Measurements from ENCODE around the gene MACO1. TPM values are rescaled to one million over a fixed set of nuclear protein-coding genes. Genes with fewer than 3 reads are reported as not detected.

Gene MACO1
- total and polyA plus RNA-seq, 2 experiments from 2014 or later: 12.4 to 16.8 TPM

- H3K79me2 ChIP-seq (ENCODE audit: insufficient read depth): no peaks in the 10 kb centered on the region
- no peaks in the 10 kb centered on the region for H3F3A ChIP-seq (ENCODE audit: insufficient read depth)
- no peaks in the 10 kb centered on the region for H3K36me3 ChIP-seq (ENCODE audit: low read depth)
- no peaks in the 10 kb centered on the region for H3K4me1 ChIP-seq (ENCODE audit: insufficient read depth)
- WGBS, 2 experiments (ENCODE audit: low coverage in 1 of 2, low lambda C conversion rate in 2 of 2, missing lambda C conversion rate in 2 of 2): 80 to 87% methylated on average over 4 of the region's 4 CpGs
- in situ Hi-C loops (cut with MboI): loop anchor here (10.0 kb wide), 1 partner anchor 109 kb away; no protein-coding TSS in a partner anchor
- no peaks in the 10 kb centered on the region for H3K9me2 ChIP-seq (ENCODE audit: insufficient read depth)
- H4K20me1 ChIP-seq (ENCODE audit: insufficient read depth): no peaks in the 10 kb centered on the region
- H3K9me3 ChIP-seq (ENCODE audit: low read depth): no peaks in the 10 kb centered on the region
- H3K4me2 ChIP-seq (ENCODE audit: unreplicated experiment): no peak overlapping the region
- H3K27ac ChIP-seq: no peak overlapping the region
- H3K27me3 ChIP-seq (replicated peaks; ENCODE audit: insufficient read depth): no peaks in the 10 kb centered on the region
- H3K4me3 ChIP-seq: no peak overlapping the region
- no peak overlapping the region for H3K9ac ChIP-seq
- H2AFZ ChIP-seq: no peak overlapping the region
- TF ChIP-seq EZH2 (IDR thresholded peaks at IDR 0.05; ENCODE audit: insufficient read depth, poor library complexity, severe bottlenecking) (no peak), EZH2phosphoT487 (IDR thresholded peaks at IDR 0.05; ENCODE audit: insufficient read depth, low read depth) (no peak)
- no peak for DNase-seq
Measured at GRCh38 chr1:25513666-25514065, 83.0 kb downstream of the MACO1 start.

GRCh38 chr1:25515033-25515432, 84.3 kb downstream of the MACO1 start:
- TF ChIP-seq EZH2phosphoT487 (IDR thresholded peaks at IDR 0.05; ENCODE audit: insufficient read depth, low read depth) (no peak), EZH2 (IDR thresholded peaks at IDR 0.05; ENCODE audit: insufficient read depth, poor library complexity, severe bottlenecking) (no peak)
- H3K27me3 ChIP-seq (replicated peaks; ENCODE audit: insufficient read depth): no peaks in the 10 kb centered on the region
- H3K4me2 ChIP-seq (ENCODE audit: unreplicated experiment): no peak overlapping the region
- no peak overlapping the region for H3K27ac ChIP-seq
- H3K36me3 ChIP-seq (ENCODE audit: low read depth): no peaks in the 10 kb centered on the region
- H2AFZ ChIP-seq: no peak overlapping the region
- H3K4me3 ChIP-seq: no peak overlapping the region
- DNase-seq: no peak
- no peaks in the 10 kb centered on the region for H3K9me3 ChIP-seq (ENCODE audit: low read depth)
- no peaks in the 10 kb centered on the region for H3K9me2 ChIP-seq (ENCODE audit: insufficient read depth)
- H4K20me1 ChIP-seq (ENCODE audit: insufficient read depth): no peaks in the 10 kb centered on the region
- H3K79me2 ChIP-seq (ENCODE audit: insufficient read depth): no peaks in the 10 kb centered on the region
- WGBS, 2 experiments (ENCODE audit: low coverage in 1 of 2, low lambda C conversion rate in 2 of 2, missing lambda C conversion rate in 2 of 2): 78 to 80% methylated on average over 6 of the region's 6 CpGs
- in situ Hi-C loops (cut with MboI): loop anchor here (10.0 kb wide), 1 partner anchor 110 kb away; no protein-coding TSS in a partner anchor
- peaks cover 3% of the 10 kb centered on the region; the same call in 1 of the 2 replicates for H3F3A ChIP-seq (ENCODE audit: insufficient read depth)
- H3K4me1 ChIP-seq (ENCODE audit: insufficient read depth): no peaks in the 10 kb centered on the region
- no peak overlapping the region for H3K9ac ChIP-seq

- Histone ChIP-seq H2AFZ (no peak overlapping the region), H3K79me2 (ENCODE audit: insufficient read depth) (no peaks in the 10 kb centered on the region), H3K4me1 (ENCODE audit: insufficient read depth) (no peaks in the 10 kb centered on the region), H3K36me3 (ENCODE audit: low read depth) (no peaks in the 10 kb centered on the region), H3K27me3 (replicated peaks; ENCODE audit: insufficient read depth) (no peaks in the 10 kb centered on the region), H3K9ac (no peak overlapping the region), H3F3A (ENCODE audit: insufficient read depth) (peaks cover 6% of the 10 kb centered on the region; the same call in 1 of the 2 replicates), H4K20me1 (ENCODE audit: insufficient read depth) (no peaks in the 10 kb centered on the region), H3K4me2 (ENCODE audit: unreplicated experiment) (no peak overlapping the region), H3K9me2 (ENCODE audit: insufficient read depth) (no peaks in the 10 kb centered on the region), H3K4me3 (no peak overlapping the region), H3K9me3 (ENCODE audit: low read depth) (no peaks in the 10 kb centered on the region), H3K27ac (no peak overlapping the region)
- no peak for TF ChIP-seq EZH2phosphoT487 (IDR thresholded peaks at IDR 0.05; ENCODE audit: insufficient read depth, low read depth)
- no peak for TF ChIP-seq EZH2 (IDR thresholded peaks at IDR 0.05; ENCODE audit: insufficient read depth, poor library complexity, severe bottlenecking)
- WGBS, 2 experiments (ENCODE audit: low coverage in 1 of 2, low lambda C conversion rate in 2 of 2, missing lambda C conversion rate in 2 of 2): 40 to 47% methylated on average over 3 of the region's 3 CpGs
- no peak for DNase-seq
- in situ Hi-C loops (cut with MboI): loop anchor here (10.0 kb wide), 1 partner anchor 112 kb away; no protein-coding TSS in a partner anchor
Measured at GRCh38 chr1:25516686-25517085, 86.0 kb downstream of the MACO1 start.

- H2AFZ ChIP-seq: no peak overlapping the region
- no peaks in the 10 kb centered on the region for H3K4me1 ChIP-seq (ENCODE audit: insufficient read depth)
- in situ Hi-C loops (cut with MboI): loop anchor here (10.0 kb wide), 1 partner anchor 113 kb away; no protein-coding TSS in a partner anchor
- peaks cover 6% of the 10 kb centered on the region; the same call in 1 of the 2 replicates for H3F3A ChIP-seq (ENCODE audit: insufficient read depth)
- H3K9me3 ChIP-seq (ENCODE audit: low read depth): no peaks in the 10 kb centered on the region
- H3K27ac ChIP-seq: no peak overlapping the region
- TF ChIP-seq EZH2 (IDR thresholded peaks at IDR 0.05; ENCODE audit: insufficient read depth, poor library complexity, severe bottlenecking): no peak
- no peak for TF ChIP-seq EZH2phosphoT487 (IDR thresholded peaks at IDR 0.05; ENCODE audit: insufficient read depth, low read depth)
- H3K79me2 ChIP-seq (ENCODE audit: insufficient read depth): no peaks in the 10 kb centered on the region
- no peak overlapping the region for H3K4me3 ChIP-seq
- no peaks in the 10 kb centered on the region for H4K20me1 ChIP-seq (ENCODE audit: insufficient read depth)
- WGBS, 2 experiments (ENCODE audit: low coverage in 1 of 2, low lambda C conversion rate in 2 of 2, missing lambda C conversion rate in 2 of 2): 83 to 85% methylated on average over 33 of the region's 33 CpGs
- no peak overlapping the region for H3K4me2 ChIP-seq (ENCODE audit: unreplicated experiment)
- H3K36me3 ChIP-seq (ENCODE audit: low read depth): no peaks in the 10 kb centered on the region
- H3K9ac ChIP-seq: no peak overlapping the region
- no peak for DNase-seq
- no peaks in the 10 kb centered on the region for H3K27me3 ChIP-seq (replicated peaks; ENCODE audit: insufficient read depth)
- no peaks in the 10 kb centered on the region for H3K9me2 ChIP-seq (ENCODE audit: insufficient read depth)
Measured at GRCh38 chr1:25517476-25518394, 87.0 kb downstream of the MACO1 start.

Measured in GM23248 (cell line).